ENCODE data around the gene SERTAD2.

SERTAD2 gene

GRCh38 chr2:64653109-64654062 lies at the start of gene SERTAD2:
Gene SERTAD2, minus strand, starts transcription at chr2:64653913. Its CDS starts 17,042 bp downstream, at chr2:64636871.
- DNase-seq (ENCODE audit: low spot score), result peak; percentile 96

- no peak for DNase-seq (ENCODE audit: low spot score)
Measured at GRCh38 chr2:64700133-64700809, 46.6 kb upstream of the SERTAD2 start.

GRCh38 chr2:64699712-64700111 lies 46.0 kb upstream of the SERTAD2 start:
- no peak for DNase-seq (ENCODE audit: low spot score)

- DNase-seq (ENCODE audit: low spot score), result no peak
Measured at GRCh38 chr2:64698668-64699444, 45.1 kb upstream of the SERTAD2 start.

- no peak for DNase-seq (ENCODE audit: low spot score)
Measured at GRCh38 chr2:64698177-64698643, 44.5 kb upstream of the SERTAD2 start.

GRCh38 chr2:64697297-64698176 lies 43.8 kb upstream of the SERTAD2 start:
- DNase-seq (ENCODE audit: low spot score), result no peak

GRCh38 chr2:64696636-64697035 lies 42.9 kb upstream of the SERTAD2 start:
- DNase-seq (ENCODE audit: low spot score), result no peak

GRCh38 chr2:64695721-64696261 lies 42.1 kb upstream of the SERTAD2 start:
- DNase-seq (ENCODE audit: low spot score), result peak; percentile 34

- DNase-seq (ENCODE audit: low spot score), result no peak
Measured at GRCh38 chr2:64692401-64692800, 38.7 kb upstream of the SERTAD2 start.

- DNase-seq (ENCODE audit: low spot score), result no peak
Measured at GRCh38 chr2:64688909-64689308, 35.2 kb upstream of the SERTAD2 start.

GRCh38 chr2:64686283-64686956 lies 32.7 kb upstream of the SERTAD2 start:
- DNase-seq (ENCODE audit: low spot score), result peak; percentile 24

- DNase-seq (ENCODE audit: low spot score), result no peak
Measured at GRCh38 chr2:64685430-64685829, 31.7 kb upstream of the SERTAD2 start.

- DNase-seq (ENCODE audit: low spot score), result no peak
Measured at GRCh38 chr2:64683771-64684510, 30.2 kb upstream of the SERTAD2 start.

GRCh38 chr2:64681479-64681967 lies 27.8 kb upstream of the SERTAD2 start:
- no peak for DNase-seq (ENCODE audit: low spot score)

GRCh38 chr2:64679673-64680425 lies 26.1 kb upstream of the SERTAD2 start:
- DNase-seq (ENCODE audit: low spot score), result no peak

- no peak for DNase-seq (ENCODE audit: low spot score)
Measured at GRCh38 chr2:64678771-64679590, 25.3 kb upstream of the SERTAD2 start.

GRCh38 chr2:64677530-64677929 lies 23.8 kb upstream of the SERTAD2 start:
- DNase-seq (ENCODE audit: low spot score), result no peak

GRCh38 chr2:64675860-64676259 lies 22.1 kb upstream of the SERTAD2 start:
- DNase-seq (ENCODE audit: low spot score), result no peak
